ENCODE measurements around the gene COG3.

The COG3 gene

DNA sequence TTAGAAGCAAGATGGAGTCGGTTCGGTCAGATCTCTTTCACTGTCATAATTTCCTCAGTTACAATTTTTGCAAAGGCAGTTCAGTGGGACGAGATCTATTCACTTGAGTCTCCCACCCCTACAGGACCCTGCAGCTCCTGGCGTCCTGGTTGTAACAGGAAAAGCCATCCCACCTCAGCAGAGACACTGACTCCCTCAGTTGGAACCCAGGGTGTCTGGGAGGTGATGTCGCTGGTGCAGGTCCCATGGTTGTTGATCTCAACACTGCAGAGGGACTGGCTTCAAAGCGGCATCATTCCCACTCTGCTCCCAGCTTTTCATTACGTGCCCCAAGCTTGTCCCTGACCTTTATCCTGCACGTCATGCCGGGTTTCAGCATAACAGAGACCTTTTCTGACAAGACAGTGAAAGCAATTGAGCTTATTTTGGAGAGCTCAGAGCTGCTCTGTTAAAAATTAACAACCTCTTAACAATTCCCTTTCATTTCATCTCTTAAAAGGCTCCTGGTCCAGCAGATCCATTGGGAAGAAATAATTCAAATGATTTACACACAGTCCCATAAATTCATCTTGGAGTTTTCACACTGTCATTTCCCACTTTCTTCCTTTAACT, 17.6 kb upstream of the COG3 start:
- DNase-seq = no peak

- no peak for DNase-seq
These were observed 15.7 kb upstream of the COG3 start for GRCh38 chr13:45448965-45449559.

DNA sequence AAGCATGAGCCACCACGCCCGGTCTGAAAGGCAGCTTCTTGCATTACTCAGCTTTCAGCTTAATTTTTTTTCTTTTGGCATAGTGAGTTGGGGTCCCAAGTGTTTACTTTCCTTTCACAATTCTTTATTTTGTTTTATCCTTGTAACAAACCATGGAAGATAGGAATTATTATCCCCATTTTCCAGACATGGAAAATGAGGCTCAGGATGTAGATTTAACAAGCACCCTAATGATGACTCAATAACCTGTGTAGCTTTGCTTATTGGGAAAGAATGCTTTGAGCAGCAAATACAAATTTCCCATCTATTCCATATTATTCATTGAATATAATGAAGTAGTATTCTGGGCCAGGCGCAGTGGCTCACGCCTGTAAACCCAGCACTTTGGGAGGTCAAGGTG, 13.5 kb upstream of the COG3 start:
- DNase-seq = no peak

- no peak for DNase-seq
These were observed 10.5 kb upstream of the COG3 start for GRCh38 chr13:45454204-45454603.

- no peak for DNase-seq
These were observed 8.4 kb upstream of the COG3 start for GRCh38 chr13:45456196-45456972.

GRCh38 chr13:45464141-45464686, 525 bp upstream of the COG3 start:
- DNase-seq = no peak

GRCh38 chr13:45466359-45466758, 1.6 kb downstream of the COG3 start:
- DNase-seq = no peak

DNA sequence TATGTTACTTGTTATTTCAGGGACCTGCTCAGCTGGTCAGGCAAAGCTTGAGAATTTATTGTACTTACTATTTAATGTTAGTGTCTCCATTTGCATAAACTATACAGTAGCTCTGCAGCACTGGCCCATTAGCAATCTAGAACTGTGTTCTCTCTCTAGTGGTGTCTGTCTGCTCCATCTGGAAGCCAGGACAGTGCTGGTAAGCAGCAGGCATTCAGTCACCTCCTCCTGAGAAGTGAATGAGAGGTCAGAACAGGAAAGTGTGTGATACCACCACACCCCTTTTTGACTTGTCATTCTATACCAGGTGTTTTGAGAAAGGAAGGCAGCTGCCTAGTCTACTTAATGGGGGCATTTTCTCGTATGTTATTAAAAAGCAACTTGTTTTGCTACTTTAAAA, 3.9 kb downstream of the COG3 start:
- DNase-seq = no peak

DNA sequence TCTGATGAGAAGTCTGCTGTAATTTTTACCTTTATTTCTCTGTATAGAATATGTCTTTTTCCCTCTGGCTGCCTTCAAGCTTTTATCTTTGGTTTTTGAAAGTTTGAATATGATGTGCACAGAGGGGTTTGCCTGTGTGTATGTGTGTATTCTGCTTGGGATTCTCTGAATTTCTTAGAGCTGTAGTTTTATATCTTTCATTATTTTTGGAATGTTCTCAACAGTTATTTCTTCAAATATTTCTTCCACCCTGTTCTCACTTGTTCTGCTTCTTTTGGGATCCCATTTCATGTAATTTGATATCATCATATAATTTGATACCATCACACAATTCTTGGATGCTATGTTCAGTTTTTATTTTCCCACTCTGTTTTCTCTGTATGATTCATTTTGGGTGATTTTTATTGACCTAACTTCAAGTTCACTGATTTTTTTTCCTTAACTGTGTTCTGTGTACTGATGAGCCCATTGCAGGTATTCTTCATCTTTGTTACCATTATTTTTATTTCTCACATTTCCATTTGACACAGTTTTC, 7.5 kb downstream of the COG3 start:
- DNase-seq = no peak

GRCh38 chr13:45473627-45474026, 8.9 kb downstream of the COG3 start:
- no peak for DNase-seq

DNA sequence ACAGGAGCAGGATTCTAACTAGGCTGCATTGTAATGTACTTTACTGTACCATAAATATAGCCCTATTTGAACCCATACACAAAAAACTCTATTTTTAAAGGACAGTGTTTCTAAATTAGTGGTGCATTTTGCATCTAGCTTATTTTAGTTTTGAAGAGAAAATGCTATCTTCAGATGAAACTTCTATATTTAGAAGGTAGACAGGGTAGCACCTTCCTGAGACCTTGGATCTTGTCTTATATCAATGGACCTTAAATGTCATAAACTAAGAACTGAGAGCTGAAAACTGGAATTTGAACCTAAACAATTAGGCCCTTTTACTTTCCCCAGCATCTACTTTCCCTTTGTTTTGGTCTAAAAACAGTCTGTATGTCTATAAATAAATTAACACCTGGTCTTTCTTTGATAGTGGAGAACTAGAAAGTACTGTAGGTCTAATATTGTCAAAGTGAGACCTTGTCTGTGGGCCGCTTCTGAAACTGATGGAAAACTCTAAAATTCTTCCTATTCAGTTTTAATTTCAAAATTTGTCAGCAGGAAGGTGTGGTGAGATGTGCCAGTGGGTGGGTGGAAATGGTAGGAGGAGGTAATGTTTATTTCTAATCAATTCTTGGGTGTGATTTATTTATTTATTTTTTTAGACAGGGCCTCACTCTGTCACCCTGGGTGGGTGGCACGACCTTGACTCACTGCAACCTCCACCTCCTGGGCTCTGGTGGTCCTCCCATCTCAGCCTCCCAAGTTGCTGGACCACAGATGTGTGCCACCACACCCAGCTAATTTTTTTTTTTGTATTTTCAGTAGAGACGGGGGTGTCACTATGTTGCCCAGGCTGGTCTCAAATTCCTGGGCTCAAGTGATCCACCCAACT, 10.1 kb downstream of the COG3 start:
- no peak for DNase-seq

DNA sequence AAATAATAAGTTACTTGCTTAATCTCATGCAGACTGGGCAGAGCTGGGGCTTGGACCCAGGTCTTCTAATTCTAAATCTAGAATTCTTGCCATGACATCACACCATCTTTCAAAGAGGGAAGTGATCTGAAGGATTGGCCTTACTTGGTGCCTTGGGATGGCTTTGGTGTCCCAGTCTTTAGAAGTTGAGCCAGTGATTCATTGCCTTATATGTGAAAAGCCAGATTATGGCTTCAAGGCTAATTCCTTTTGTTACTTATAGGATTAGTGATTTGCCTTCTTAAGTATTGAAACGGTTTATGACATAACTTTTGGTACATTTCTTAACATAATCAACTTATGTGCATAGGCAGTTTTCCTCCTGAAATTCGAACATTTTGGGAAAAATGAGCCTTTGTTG, 14.9 kb downstream of the COG3 start:
- no peak for DNase-seq

- no peak for DNase-seq
These were observed 16.9 kb downstream of the COG3 start for GRCh38 chr13:45481688-45482087.

DNA sequence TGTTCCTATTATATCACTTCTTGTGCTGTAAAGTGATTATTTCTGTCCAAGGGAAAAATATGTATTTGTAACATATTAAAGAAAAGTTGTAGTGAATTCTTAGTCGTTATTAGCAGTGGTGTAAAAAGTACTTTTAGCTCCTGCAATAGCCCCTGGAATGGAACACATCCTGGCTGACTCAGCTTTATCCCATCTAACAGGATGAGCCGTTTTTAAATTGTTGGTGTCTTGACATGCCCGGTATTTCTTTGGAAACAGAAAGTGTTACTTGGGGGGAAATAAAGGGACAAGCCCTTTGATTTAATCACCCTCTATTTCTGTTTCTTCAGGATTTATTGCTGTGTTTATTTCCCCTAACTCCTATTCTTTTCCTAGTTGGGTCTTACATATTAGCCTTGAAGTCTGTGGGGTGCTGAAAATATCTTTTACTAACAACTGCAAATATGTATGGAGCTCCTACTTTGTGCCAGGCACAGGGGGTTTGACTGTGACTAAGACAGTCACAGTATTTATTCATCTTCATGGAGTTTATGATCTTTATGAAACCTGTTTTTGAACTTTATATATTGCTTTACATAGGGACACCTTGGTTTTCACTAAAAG, 17.9 kb downstream of the COG3 start:
- DNase-seq = no peak

DNA sequence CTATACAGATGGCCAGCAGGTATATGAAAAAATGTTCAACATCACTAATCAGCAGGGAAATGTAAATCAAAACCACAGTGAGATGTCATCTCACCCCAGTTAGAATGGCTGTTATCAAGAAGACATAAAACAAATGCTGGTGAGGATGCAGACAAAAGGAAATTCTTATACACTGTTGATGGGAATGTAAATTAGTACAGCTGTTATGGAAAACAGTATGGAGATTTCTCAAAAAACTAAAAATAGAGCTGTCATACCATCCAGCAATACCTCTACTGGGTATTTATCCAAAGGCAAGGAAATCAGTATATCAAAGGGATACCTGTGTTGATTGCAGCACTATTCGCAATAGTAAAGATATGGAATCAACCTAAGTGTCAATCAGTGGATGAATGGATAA, 22.9 kb downstream of the COG3 start:
- no peak for DNase-seq

- no peak for DNase-seq
These were observed 25.3 kb downstream of the COG3 start for GRCh38 chr13:45490068-45490467.

- no peak for DNase-seq
These were observed 27.8 kb downstream of the COG3 start for GRCh38 chr13:45492538-45492937.

DNA sequence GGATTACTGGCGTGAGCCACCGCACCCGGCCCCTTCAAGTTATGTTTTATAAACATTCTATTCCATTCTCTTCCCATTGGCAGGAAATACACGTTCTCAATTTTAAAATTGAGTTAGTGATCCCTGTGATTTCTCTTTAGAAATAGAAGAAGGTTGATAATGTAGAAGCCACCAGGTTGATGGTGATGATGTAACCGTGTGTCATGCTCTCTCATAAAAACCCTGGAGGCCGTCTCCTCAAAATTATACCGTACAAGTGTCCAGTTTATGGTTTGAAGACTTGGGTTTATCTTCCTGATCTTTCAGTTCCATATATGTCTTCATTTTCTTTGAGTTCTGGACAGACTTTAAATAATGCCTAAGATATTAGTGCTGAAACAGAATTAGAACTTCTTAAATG, 32.2 kb downstream of the COG3 start:
- no peak for DNase-seq

- DNase-seq = no peak
These were observed 35.9 kb downstream of the COG3 start for GRCh38 chr13:45500492-45501174.

GRCh38 chr13:45501175-45501526, 36.4 kb downstream of the COG3 start:
- DNase-seq = no peak

GRCh38 chr13:45503658-45504057, 38.9 kb downstream of the COG3 start:
- no peak for DNase-seq

DNA sequence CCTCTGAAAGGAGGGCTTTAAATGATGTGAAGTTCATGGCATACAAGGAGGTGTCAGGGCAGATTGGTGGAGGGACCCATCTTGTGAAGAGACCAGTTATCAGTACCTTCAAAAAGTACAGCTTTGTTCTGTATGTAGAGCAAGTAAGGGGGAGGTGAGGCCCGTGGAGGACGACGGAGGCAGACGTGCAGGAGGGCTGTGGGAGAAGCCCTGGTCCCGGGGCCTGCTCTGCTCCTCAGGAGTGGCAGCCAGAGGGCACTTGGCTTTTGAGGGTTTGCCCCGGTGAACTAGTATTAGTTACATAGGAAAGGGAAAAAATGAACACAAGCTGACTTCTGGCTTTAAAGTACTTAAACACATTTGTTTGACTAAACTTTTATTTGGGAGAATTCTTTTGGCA, 42.1 kb downstream of the COG3 start:
- no peak for DNase-seq

Measured in NCI-H2107 (cell line).